ENCODE data around the gene TADA2B. TPM values are rescaled to one million over a fixed set of nuclear protein-coding genes. Genes with fewer than 3 reads are reported as not detected.

The TADA2B gene
- total and polyA plus RNA-seq, 9 of the 15 experiments (the other 6 are each of a cell fraction or from before 2014, with no cell fraction given): 0.55 to 12.2 (median 7.5) TPM

DNA sequence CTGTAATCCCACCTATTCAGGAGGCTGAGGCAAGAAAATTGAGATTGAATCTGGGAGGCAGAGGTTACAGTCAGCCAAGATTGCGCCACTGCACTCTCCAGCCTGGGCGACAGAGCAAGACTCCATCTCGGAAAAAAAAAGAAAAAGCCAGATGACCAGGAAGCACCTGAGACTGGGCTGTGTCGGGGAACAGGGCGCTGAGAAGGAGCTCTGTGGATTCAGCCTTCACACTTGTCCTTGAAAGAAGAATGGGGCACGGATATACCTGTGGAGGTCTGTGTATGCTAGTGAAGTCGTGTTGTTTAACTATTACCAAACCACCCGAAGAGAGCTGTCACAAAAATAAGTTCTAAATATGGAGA, 39.3 kb upstream of the TADA2B start:
- CTCF ChIA-PET (ENCODE audit: low intra/inter-chr PET ratio): no interaction called here
- POLR2A ChIA-PET: interaction anchor here (0.8 kb wide), 1 partner anchor 15 kb away, joined by 3 read pairs; no protein-coding TSS in a partner anchor
- no peak for DNase-seq (ENCODE audit: extremely low read depth in 1 of 4, low spot score in 3 of 4)
- no peak overlapping the region for H3K4me2 ChIP-seq (ENCODE audit: insufficient read depth, low read length)
- no peaks in the 10 kb centered on the region for H3K27me3 ChIP-seq (ENCODE audit: control insufficient read depth in 2 of 2, insufficient read depth in 2 of 2, low read length in 2 of 2)
- H3K9me3 ChIP-seq (replicated peaks; ENCODE audit: control insufficient read depth, insufficient read depth, low read depth, low read length): no peaks in the 10 kb centered on the region
- H2AFZ ChIP-seq (ENCODE audit: low read depth, low read length): no peak overlapping the region
- intact Hi-C loops (cut with micrococcal nuclease) (no loop called here), in situ Hi-C loops (cut with MboI) (no loop called here)
- peaks cover 4 to 5% of the 10 kb centered on the region in 2 experiments; a peak in 3 of 5 replicates for H3K4me1 ChIP-seq (replicated peaks in 1 of 2; ENCODE audit: control insufficient read depth in 2 of 2, insufficient read depth in 2 of 2, low read length in 2 of 2)
- no peak overlapping the region for H3K27ac ChIP-seq (ENCODE audit: extremely low read depth, low read depth, low read length)
- peaks cover 95% of the 10 kb centered on the region for H3K36me3 ChIP-seq (ENCODE audit: control insufficient read depth, insufficient read depth, low read length)
- ATAC-seq: no peak
- no peaks in the 10 kb centered on the region for H3K9me1 ChIP-seq (ENCODE audit: control insufficient read depth, insufficient read depth, low read length)
- H3K4me3 ChIP-seq: no peak overlapping the region
- no peaks in the 10 kb centered on the region for H3K79me2 ChIP-seq (ENCODE audit: control insufficient read depth, insufficient read depth, low read length)
- no peak for FAIRE-seq
- 90% methylated on average over 8 of the region's 8 CpGs for WGBS (ENCODE audit: insufficient coverage, low coverage, missing lambda C conversion rate)
- no peak overlapping the region for H3K9ac ChIP-seq (ENCODE audit: insufficient read depth in 1 of 2, low read depth in 2 of 2, low read length in 2 of 2)
- no peak for TF ChIP-seq ARHGAP35 (IDR thresholded peaks at IDR 0.05; ENCODE audit: partially characterized antibody)
- no peak for TF ChIP-seq ZKSCAN1 (IDR thresholded peaks at IDR 0.05; ENCODE audit: low read depth, low read length)
- TF ChIP-seq, protein P1, sequence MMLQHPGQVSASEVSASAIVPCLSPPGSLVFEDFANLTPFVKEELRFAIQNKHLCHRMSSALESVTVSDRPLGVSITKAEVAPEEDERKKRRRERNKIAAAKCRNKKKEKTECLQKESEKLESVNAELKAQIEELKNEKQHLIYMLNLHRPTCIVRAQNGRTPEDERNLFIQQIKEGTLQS (IDR thresholded peaks at IDR 0.05): no peak
- TF ChIP-seq, protein P1 (CRISPR knock-in tag; conservative IDR thresholded peaks at IDR 0.05): no peak
- TF ChIP-seq PPARD (CRISPR knock-in tag; IDR thresholded peaks at IDR 0.05): no peak
- no peak for TF ChIP-seq NCOA6 (IDR thresholded peaks at IDR 0.05)
- TF ChIP-seq, protein P2, sequence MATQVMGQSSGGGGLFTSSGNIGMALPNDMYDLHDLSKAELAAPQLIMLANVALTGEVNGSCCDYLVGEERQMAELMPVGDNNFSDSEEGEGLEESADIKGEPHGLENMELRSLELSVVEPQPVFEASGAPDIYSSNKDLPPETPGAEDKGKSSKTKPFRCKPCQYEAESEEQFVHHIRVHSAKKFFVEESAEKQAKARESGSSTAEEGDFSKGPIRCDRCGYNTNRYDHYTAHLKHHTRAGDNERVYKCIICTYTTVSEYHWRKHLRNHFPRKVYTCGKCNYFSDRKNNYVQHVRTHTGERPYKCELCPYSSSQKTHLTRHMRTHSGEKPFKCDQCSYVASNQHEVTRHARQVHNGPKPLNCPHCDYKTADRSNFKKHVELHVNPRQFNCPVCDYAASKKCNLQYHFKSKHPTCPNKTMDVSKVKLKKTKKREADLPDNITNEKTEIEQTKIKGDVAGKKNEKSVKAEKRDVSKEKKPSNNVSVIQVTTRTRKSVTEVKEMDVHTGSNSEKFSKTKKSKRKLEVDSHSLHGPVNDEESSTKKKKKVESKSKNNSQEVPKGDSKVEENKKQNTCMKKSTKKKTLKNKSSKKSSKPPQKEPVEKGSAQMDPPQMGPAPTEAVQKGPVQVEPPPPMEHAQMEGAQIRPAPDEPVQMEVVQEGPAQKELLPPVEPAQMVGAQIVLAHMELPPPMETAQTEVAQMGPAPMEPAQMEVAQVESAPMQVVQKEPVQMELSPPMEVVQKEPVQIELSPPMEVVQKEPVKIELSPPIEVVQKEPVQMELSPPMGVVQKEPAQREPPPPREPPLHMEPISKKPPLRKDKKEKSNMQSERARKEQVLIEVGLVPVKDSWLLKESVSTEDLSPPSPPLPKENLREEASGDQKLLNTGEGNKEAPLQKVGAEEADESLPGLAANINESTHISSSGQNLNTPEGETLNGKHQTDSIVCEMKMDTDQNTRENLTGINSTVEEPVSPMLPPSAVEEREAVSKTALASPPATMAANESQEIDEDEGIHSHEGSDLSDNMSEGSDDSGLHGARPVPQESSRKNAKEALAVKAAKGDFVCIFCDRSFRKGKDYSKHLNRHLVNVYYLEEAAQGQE (IDR thresholded peaks at IDR 0.05; ENCODE audit: borderline replicate concordance): no peak
- TF ChIP-seq, protein P2 (CRISPR knock-in tag; IDR thresholded peaks at IDR 0.05; ENCODE audit: low read depth): no peak
- TF ChIP-seq ZSCAN29 (IDR thresholded peaks at IDR 0.05): no peak
- TF ChIP-seq SREBF2 (CRISPR knock-in tag; IDR thresholded peaks at IDR 0.05): no peak
- no peak for TF ChIP-seq CCNT2 (IDR thresholded peaks at IDR 0.05; ENCODE audit: borderline replicate concordance, extremely low read depth, insufficient read length, low read depth, low read length)
- TF ChIP-seq, protein P3, sequence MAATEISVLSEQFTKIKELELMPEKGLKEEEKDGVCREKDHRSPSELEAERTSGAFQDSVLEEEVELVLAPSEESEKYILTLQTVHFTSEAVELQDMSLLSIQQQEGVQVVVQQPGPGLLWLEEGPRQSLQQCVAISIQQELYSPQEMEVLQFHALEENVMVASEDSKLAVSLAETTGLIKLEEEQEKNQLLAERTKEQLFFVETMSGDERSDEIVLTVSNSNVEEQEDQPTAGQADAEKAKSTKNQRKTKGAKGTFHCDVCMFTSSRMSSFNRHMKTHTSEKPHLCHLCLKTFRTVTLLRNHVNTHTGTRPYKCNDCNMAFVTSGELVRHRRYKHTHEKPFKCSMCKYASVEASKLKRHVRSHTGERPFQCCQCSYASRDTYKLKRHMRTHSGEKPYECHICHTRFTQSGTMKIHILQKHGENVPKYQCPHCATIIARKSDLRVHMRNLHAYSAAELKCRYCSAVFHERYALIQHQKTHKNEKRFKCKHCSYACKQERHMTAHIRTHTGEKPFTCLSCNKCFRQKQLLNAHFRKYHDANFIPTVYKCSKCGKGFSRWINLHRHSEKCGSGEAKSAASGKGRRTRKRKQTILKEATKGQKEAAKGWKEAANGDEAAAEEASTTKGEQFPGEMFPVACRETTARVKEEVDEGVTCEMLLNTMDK (IDR thresholded peaks at IDR 0.05; ENCODE audit: borderline replicate concordance, insufficient read depth, low read depth, low read length, poor library complexity, severe bottlenecking): no peak
- no TSS peak for BruUV-seq (replicated peaks)
- 0 out of 2 replicates have a peak, but pooled peaks cover 5% of the 10 kb centered on the region for H4K20me1 ChIP-seq (replicated peaks; ENCODE audit: control insufficient read depth, insufficient read depth, low read length)

Measured in K562 (cell line).